Caco-2 (cell line): Measurements from ENCODE around the gene PDCD4. TPM values are rescaled to one million over a fixed set of nuclear protein-coding genes. Genes with fewer than 3 reads are reported as not detected.
"Not testable (repeated sequence)": the region's sequence is repeated elsewhere in the genome, so short reads cannot be mapped to it uniquely, and the experiment has no call there.

Source experiments
- BruUV-seq: library from RNA; stranded (reverse); fragments of 400-500 nt; replicated peaks from 2 replicates; lab custom pipeline; 2021; lab: Mats Ljungman, UMichigan
- CTCF ChIA-PET: fragments of 300-600 bp; sonication (Branson Sonifier 250); formaldehyde crosslinking; loops from one replicate; lab custom pipeline; 2022; ENCODE audit warnings: antibody characterized with exemption; lab: Charles Lee
- POLR2A ChIA-PET: fragments of 300-600 bp; sonication (Branson Sonifier 250); formaldehyde crosslinking; loops from one replicate; lab custom pipeline; 2022; ENCODE audit warnings: antibody characterized with exemption; lab: Charles Lee
- DNase-seq, 2 experiments: peaks; one replicate each; pipeline versions ENCODE4 v3.0.0 to v3.0.0-alpha.2; 2020 to 2022
- H3K27me3 ChIP-seq: replicated peaks from 2 replicates; pipeline ENCODE4 v1.6.0; 2011; ENCODE audit warnings: low read length; ENCODE audit not compliant: control insufficient read depth, insufficient read depth
- H3K36me3 ChIP-seq: 2 replicates; pipeline ENCODE4 v1.5.1; 2011; ENCODE audit warnings: low read length; ENCODE audit not compliant: control insufficient read depth, insufficient read depth
- H3K4me1 ChIP-seq: fragments of 250-450 bp; sonication (Bioruptor Pico); 2 replicates; pipeline ENCODE4 v1.5.1; 2020; ENCODE audit warnings: mild to moderate bottlenecking
- H3K4me3 ChIP-seq: 2 replicates; pipeline ENCODE4 v1.5.1; 2011; ENCODE audit warnings: low read depth, mild to moderate bottlenecking, control low read depth, low read length
- H3K9me3 ChIP-seq: fragments of 250-450 bp; sonication (Bioruptor Pico); 2 replicates; pipeline ENCODE4 v1.5.1; 2020; ENCODE audit warnings: mild to moderate bottlenecking, moderate library complexity
- H3K27ac Mint-ChIP-seq: one replicate; pipeline ENCODE4 v1.8.0; 2022; ENCODE audit warnings: mixed read lengths; ENCODE audit not compliant: unreplicated experiment
- H3K27me3 Mint-ChIP-seq: one replicate; pipeline ENCODE4 v1.8.0; 2022; ENCODE audit warnings: mixed read lengths; ENCODE audit not compliant: insufficient read depth, unreplicated experiment
- H3K36me3 Mint-ChIP-seq: one replicate; pipeline ENCODE4 v1.8.0; 2022; ENCODE audit warnings: mild to moderate bottlenecking, mixed read lengths; ENCODE audit not compliant: insufficient read depth, unreplicated experiment
- H3K4me1 Mint-ChIP-seq: one replicate; pipeline ENCODE4 v1.8.0; 2022; ENCODE audit warnings: low read depth, mixed read lengths; ENCODE audit not compliant: unreplicated experiment
- H3K4me3 Mint-ChIP-seq: one replicate; pipeline ENCODE4 v1.8.0; 2022; ENCODE audit warnings: mild to moderate bottlenecking, moderate library complexity, mixed read lengths; ENCODE audit not compliant: unreplicated experiment
- H3K9me3 Mint-ChIP-seq: one replicate; pipeline ENCODE4 v1.8.0; 2022; ENCODE audit warnings: mixed read lengths; ENCODE audit not compliant: unreplicated experiment
- intact Hi-C: fragments of 100-400 bp; cut with micrococcal nuclease; formaldehyde crosslinking; loops from one replicate; pipeline ENCODE4 v1.10.0; 2022; ENCODE audit not compliant: unreplicated experiment
- total RNA-seq: library from RNA; stranded (reverse); gene quantifications from 2 replicates; pipeline ENCODE4 v1.2.3, GENCODE V29; 2022
- TF ChIP-seq, protein P1 (sequence below), 2 experiments: fragments of 200-600 bp in 1 of 2; IDR thresholded peaks; 1 replicate in 1 of 2; 2 replicates in 1 of 2; pipeline versions ENCODE4 v1.5.1 to v1.8.0; 2011 to 2022; ENCODE audit warnings: antibody characterized with exemption in 1 of 2, control low read depth in 1 of 2, inconsistent platforms in 1 of 2, low read depth in 1 of 2, low read length in 1 of 2, mild to moderate bottlenecking in 1 of 2, moderate library complexity in 1 of 2; ENCODE audit not compliant: insufficient read depth in 1 of 2, severe bottlenecking in 1 of 2, unreplicated experiment in 1 of 2

The PDCD4 gene
- total RNA-seq, 1 experiment from 2014 or later, result 66.1 TPM

DNA sequence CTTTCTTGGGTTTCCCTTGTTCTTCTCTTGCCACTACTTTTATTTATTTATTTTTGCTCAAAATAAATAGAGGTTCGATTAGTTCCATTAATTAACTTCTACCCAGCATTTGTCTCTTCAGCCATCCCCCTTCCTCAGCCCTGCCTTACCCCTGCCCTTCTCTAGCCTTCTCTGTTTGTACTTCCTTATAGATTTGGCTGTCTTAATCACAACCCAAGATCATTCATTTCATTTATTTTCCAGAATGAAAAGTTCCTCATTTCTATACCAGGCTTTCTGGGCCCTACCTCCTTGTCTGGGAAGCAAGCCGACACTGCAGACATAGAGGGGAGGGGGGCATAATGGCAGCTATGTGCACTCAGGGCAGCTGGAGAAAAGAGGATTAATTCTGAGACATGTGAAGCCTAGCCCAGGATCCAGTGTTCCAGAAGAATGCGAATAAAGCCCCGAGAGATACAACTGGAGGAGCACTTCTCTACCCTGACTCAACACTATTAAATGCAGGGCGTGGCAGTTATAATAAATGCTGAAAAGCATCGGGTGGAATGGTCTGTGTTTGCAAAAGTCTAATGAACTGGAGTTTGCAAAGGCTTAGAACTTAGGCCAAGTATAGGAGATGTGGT is 6.4 kb upstream of the PDCD4 start:
- H3K36me3 ChIP-seq, result no peaks in the 10 kb centered on the region
- intact Hi-C loops, result no loop called here
- H3K4me3 ChIP-seq, result no peak overlapping the region
- TF ChIP-seq, protein P1, sequence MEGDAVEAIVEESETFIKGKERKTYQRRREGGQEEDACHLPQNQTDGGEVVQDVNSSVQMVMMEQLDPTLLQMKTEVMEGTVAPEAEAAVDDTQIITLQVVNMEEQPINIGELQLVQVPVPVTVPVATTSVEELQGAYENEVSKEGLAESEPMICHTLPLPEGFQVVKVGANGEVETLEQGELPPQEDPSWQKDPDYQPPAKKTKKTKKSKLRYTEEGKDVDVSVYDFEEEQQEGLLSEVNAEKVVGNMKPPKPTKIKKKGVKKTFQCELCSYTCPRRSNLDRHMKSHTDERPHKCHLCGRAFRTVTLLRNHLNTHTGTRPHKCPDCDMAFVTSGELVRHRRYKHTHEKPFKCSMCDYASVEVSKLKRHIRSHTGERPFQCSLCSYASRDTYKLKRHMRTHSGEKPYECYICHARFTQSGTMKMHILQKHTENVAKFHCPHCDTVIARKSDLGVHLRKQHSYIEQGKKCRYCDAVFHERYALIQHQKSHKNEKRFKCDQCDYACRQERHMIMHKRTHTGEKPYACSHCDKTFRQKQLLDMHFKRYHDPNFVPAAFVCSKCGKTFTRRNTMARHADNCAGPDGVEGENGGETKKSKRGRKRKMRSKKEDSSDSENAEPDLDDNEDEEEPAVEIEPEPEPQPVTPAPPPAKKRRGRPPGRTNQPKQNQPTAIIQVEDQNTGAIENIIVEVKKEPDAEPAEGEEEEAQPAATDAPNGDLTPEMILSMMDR (IDR thresholded peaks at IDR 0.05; ENCODE audit: insufficient read depth in 1 of 2, low read depth in 1 of 2, low read length in 1 of 2, severe bottlenecking in 1 of 2, unreplicated experiment in 1 of 2), result no peak
- H3K4me1 ChIP-seq, result peaks cover 6% of the 10 kb centered on the region
- CTCF ChIA-PET, result interaction anchor here (1.1 kb wide), 1 partner anchor 29 kb away, joined by 3 read pairs; no protein-coding TSS in a partner anchor
- Mint-ChIP-seq H3K9me3 (no peaks in the 10 kb centered on the region), H3K4me3 (no peak overlapping the region), H3K36me3 (no peaks in the 10 kb centered on the region), H3K4me1 (peaks cover 20% of the 10 kb centered on the region), H3K27ac (no peak overlapping the region), H3K27me3 (no peaks in the 10 kb centered on the region)
- H3K9me3 ChIP-seq, result no peaks in the 10 kb centered on the region
- DNase-seq, result no peak
- POLR2A ChIA-PET, result no interaction called here
- H3K27me3 ChIP-seq, result no peaks in the 10 kb centered on the region
- BruUV-seq, result no TSS peak

GRCh38 chr10:110865809-110866482 is 5.8 kb upstream of the PDCD4 start:
- Histone ChIP-seq H3K4me3 (no peak overlapping the region), H3K9me3 (no peaks in the 10 kb centered on the region), H3K36me3 (no peaks in the 10 kb centered on the region), H3K4me1 (peaks cover 4% of the 10 kb centered on the region), H3K27me3 (no peaks in the 10 kb centered on the region)
- Mint-ChIP-seq H3K4me1 (peaks cover 20% of the 10 kb centered on the region), H3K27ac (no peak overlapping the region), H3K27me3 (no peaks in the 10 kb centered on the region), H3K36me3 (peaks cover under 1% of the 10 kb centered on the region), H3K4me3 (no peak overlapping the region), H3K9me3 (no peaks in the 10 kb centered on the region)
- ChIA-PET POLR2A (no interaction called here), CTCF (no interaction called here)
- no peak for DNase-seq
- intact Hi-C loops, result no loop called here
- BruUV-seq, result no TSS peak
- TF ChIP-seq, protein P1 (IDR thresholded peaks at IDR 0.05; ENCODE audit: insufficient read depth in 1 of 2, low read depth in 1 of 2, low read length in 1 of 2, severe bottlenecking in 1 of 2, unreplicated experiment in 1 of 2), result no peak

DNA sequence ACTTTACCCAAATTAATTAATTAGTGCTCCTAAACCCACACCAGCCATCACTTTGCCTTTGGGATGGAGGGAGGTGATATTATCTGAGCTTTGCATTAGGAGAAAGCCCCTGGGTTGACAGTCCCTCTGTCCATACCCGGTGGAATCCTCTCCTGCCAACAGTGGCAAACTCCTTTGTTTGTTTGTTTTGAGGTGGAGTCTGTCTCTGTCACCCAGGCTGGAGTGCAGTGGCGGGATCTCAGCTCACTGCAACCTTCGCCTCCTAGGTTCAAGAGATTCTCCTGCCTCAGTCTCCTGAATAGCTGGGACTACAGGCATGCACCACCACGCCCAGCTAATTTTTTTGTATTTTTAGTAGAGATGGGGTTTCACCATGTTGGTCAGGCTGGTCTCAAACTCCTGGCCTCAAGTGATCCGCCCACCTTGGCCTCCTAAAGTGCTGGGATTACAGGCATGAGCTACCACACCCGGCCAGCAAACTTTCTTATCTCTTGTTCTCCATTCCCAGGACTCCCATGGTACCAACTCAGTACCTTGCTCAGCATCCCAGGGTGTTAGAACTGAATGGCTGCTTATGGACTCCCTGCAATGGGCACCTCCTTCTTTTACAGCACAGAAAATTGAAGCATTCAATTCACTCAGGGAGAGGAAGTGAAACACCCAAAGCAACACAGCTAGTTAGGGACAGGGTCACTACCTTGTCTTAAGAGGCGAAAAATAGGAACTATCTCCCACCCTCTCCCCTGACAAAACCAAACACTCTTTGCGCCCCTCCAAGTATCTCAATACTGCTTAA is 4.5 kb upstream of the PDCD4 start:
- CTCF ChIA-PET, result interaction anchor here (0.6 to 1.4 kb wide), 2 partner anchors 9 to 472 kb away, joined by 3 read pairs; no protein-coding TSS in a partner anchor

More for the DNA sequence above, 4.5 kb upstream of the PDCD4 start:
- H3K27me3 ChIP-seq, intact Hi-C loops, H3K4me3 ChIP-seq, H3K9me3 Mint-ChIP-seq, H3K27me3 Mint-ChIP-seq, H3K4me1 ChIP-seq, H3K9me3 ChIP-seq, DNase-seq, H3K4me3 Mint-ChIP-seq, BruUV-seq, H3K27ac Mint-ChIP-seq, H3K36me3 ChIP-seq: not testable (repeated sequence)
- POLR2A ChIA-PET, result interaction anchor here (0.6 kb wide), 1 partner anchor 10 kb away, joined by 3 read pairs; no protein-coding TSS in a partner anchor
- Mint-ChIP-seq H3K36me3 (peaks cover 13% of the 10 kb centered on the region), H3K4me1 (peaks cover 23% of the 10 kb centered on the region)
